ENCODE results near the gene SHD. TPM values are rescaled to one million over a fixed set of nuclear protein-coding genes. Genes with fewer than 3 reads are reported as not detected.

SHD gene
- total RNA-seq, 2 experiments from 2014 or later, result not detected

DNA sequence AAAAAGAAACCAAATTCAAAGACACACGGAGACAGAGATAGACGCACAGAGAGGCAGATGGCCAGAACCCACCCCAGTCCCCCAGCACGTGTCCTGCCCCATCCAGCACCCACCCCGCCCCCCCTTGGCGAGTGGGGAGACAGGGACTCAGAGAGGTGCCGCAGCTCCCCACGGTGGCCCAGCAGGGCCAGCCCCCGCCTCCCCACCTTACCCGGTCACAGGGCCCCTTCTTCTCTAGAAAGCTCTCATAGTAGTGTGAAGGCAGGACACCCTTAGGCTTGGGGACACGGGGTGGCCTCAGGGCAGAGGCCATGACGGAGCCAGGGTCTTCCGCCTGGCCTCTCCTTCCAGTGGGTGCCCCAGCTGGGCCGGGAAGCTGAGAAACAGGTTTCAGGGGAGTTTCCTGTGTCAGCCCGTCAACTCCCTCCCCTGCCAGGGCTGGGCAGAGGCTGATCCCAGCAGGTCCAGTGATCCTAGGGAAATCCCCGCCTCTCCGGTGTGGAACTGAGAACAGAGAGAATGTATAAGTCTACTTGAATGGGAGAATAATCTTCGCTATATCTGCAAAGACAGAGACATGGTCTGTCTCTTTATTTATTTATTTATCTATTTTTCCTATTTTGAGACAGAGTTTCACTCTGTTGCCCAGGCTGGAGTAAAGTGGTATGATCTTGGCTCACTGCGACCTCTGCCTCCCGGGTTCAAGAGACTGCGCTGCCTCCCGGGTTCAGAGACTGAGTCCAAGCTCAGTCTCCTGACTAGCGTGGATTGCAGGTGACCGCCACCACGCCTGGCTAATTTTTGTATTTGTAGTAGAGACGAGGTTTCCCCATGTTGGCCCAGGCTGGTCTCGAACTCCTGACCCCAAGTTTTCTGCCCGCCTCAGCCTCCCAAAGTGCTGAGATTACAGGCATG is 59.6 kb downstream of the SHD start, which contains the start of gene STAP2:
TSS of gene STAP2 (minus strand) at position 387 of the 915 bp plus-strand sequence. CDS start at position 313, 74 bp downstream.
- ChIA-PET CTCF (ENCODE audit: unreplicated experiment) (no interaction called here), POLR2A (no interaction called here)
- TF ChIP-seq CTCF (conservative IDR thresholded peaks at IDR 0.05; ENCODE audit: low read length), result no peak
- H3K79me2 ChIP-seq (ENCODE audit: insufficient read depth, low read depth, low read length), result no peaks in the 10 kb centered on the region
- no peaks in the 10 kb centered on the region for H3K36me3 ChIP-seq (ENCODE audit: insufficient read depth, low read length)
- DNase-seq (ENCODE audit: low spot score), result no peak
- H3K9me2 ChIP-seq (ENCODE audit: insufficient read depth, low read length), result no peaks in the 10 kb centered on the region
- intact Hi-C loops (cut with micrococcal nuclease; ENCODE audit: unreplicated experiment), result no loop called here
- no peaks in the 10 kb centered on the region for H3K9me3 ChIP-seq (ENCODE audit: low read length)
- H2AFZ ChIP-seq (ENCODE audit: low read length), result peak within 1 kb of the TSS; percentile 37
- peaks cover 9% of the 10 kb centered on the region for H3K4me1 ChIP-seq (ENCODE audit: insufficient read depth, low read length, poor library complexity, severe bottlenecking)
- peak within 1 kb of the TSS; percentile 1 for H3K4me3 ChIP-seq (ENCODE audit: low read depth, low read length, poor library complexity, severe bottlenecking)
- no peak within 1 kb of the TSS for H3K27ac ChIP-seq (ENCODE audit: low read depth, low read length, poor library complexity, severe bottlenecking)
- peak within 1 kb of the TSS; percentile 25 for H3K4me2 ChIP-seq (ENCODE audit: low read length)
- no TSS peak for BruUV-seq (replicated peaks)
- H4K20me1 ChIP-seq (ENCODE audit: insufficient read depth, low read length), result no peaks in the 10 kb centered on the region

Other genes starting within 250 kb of the SHD start
- gene ZBTB7A, start 212.4 kb upstream of the SHD start, total RNA-seq (2014; rRNA removed; shearing (Covaris generic)), result 13.1 and 17.2 TPM in 2 replicates
- gene ZBTB7A, start 212.4 kb upstream of the SHD start, total RNA-seq (2022), result 29.3 and 31.2 TPM in 2 replicates
- 84.7 and 105 TPM in 2 replicates for gene MAP2K2, start 155.1 kb upstream of the SHD start, total RNA-seq (2014; rRNA removed; shearing (Covaris generic))
- gene MAP2K2, start 155.1 kb upstream of the SHD start, total RNA-seq (2022), result 116 and 120 TPM in 2 replicates
- gene CREB3L3, start 125.6 kb upstream of the SHD start, total RNA-seq (2014; rRNA removed; shearing (Covaris generic)), result 0.08 and 0.09 TPM in 2 replicates
- not detected in 2 replicates for gene CREB3L3, start 125.6 kb upstream of the SHD start, total RNA-seq (2022)
- 29.1 and 31.7 TPM in 2 replicates for gene SIRT6, start 96.7 kb upstream of the SHD start, total RNA-seq (2014; rRNA removed; shearing (Covaris generic))
- 45.3 and 46.2 TPM in 2 replicates for gene SIRT6, start 96.7 kb upstream of the SHD start, total RNA-seq (2022)
- gene ANKRD24, start 96.6 kb upstream of the SHD start, total RNA-seq (2014; rRNA removed; shearing (Covaris generic)), result 1.7 and 2.8 TPM in 2 replicates
- gene ANKRD24, start 96.6 kb upstream of the SHD start, total RNA-seq (2022), result 4.4 and 4.8 TPM in 2 replicates
- not detected in 2 replicates for gene EBI3, start 49.7 kb upstream of the SHD start, total RNA-seq (2014; rRNA removed; shearing (Covaris generic))
- gene EBI3, start 49.7 kb upstream of the SHD start, total RNA-seq (2022), result not detected in 2 replicates
- 37.8 and 38.2 TPM in 2 replicates for gene YJU2, start 32.2 kb upstream of the SHD start, total RNA-seq (2014; rRNA removed; shearing (Covaris generic))
- 31.6 and 35.0 TPM in 2 replicates for gene YJU2, start 32.2 kb upstream of the SHD start, total RNA-seq (2022)
- gene TMIGD2, start 23.1 kb downstream of the SHD start, total RNA-seq (2014; rRNA removed; shearing (Covaris generic)), result 2.7 and 6.2 TPM in 2 replicates
- 0.44 and 0.59 TPM in 2 replicates for gene TMIGD2, start 23.1 kb downstream of the SHD start, total RNA-seq (2022)
- 19.8 and 20.2 TPM in 2 replicates for gene FSD1, start 25.3 kb downstream of the SHD start, total RNA-seq (2014; rRNA removed; shearing (Covaris generic))
- 21.9 and 23.2 TPM in 2 replicates for gene FSD1, start 25.3 kb downstream of the SHD start, total RNA-seq (2022)
- 0.13 and 1.3 TPM in 2 replicates for gene STAP2, start 59.6 kb downstream of the SHD start, total RNA-seq (2014; rRNA removed; shearing (Covaris generic))
- 0.57 and 1.2 TPM in 2 replicates for gene STAP2, start 59.6 kb downstream of the SHD start, total RNA-seq (2022)
- 6.7 and 7.2 TPM in 2 replicates for gene MPND, start 64.3 kb downstream of the SHD start, total RNA-seq (2014; rRNA removed; shearing (Covaris generic))
- 19.1 and 19.5 TPM in 2 replicates for gene MPND, start 64.3 kb downstream of the SHD start, total RNA-seq (2022)
- 24.3 and 33.2 TPM in 2 replicates for gene SH3GL1, start 121.3 kb downstream of the SHD start, total RNA-seq (2014; rRNA removed; shearing (Covaris generic))
- 38.9 and 39.0 TPM in 2 replicates for gene SH3GL1, start 121.3 kb downstream of the SHD start, total RNA-seq (2022)
- 107 and 108 TPM in 2 replicates for gene CHAF1A, start 123.4 kb downstream of the SHD start, total RNA-seq (2014; rRNA removed; shearing (Covaris generic))
- 119 and 128 TPM in 2 replicates for gene CHAF1A, start 123.4 kb downstream of the SHD start, total RNA-seq (2022)
- gene UBXN6, start 178.5 kb downstream of the SHD start, total RNA-seq (2014; rRNA removed; shearing (Covaris generic)), result 42.3 and 43.5 TPM in 2 replicates
- 51.9 and 57.0 TPM in 2 replicates for gene UBXN6, start 178.5 kb downstream of the SHD start, total RNA-seq (2022)
- 54.5 and 79.9 TPM in 2 replicates for gene HDGFL2, start 193.0 kb downstream of the SHD start, total RNA-seq (2014; rRNA removed; shearing (Covaris generic))
- gene HDGFL2, start 193.0 kb downstream of the SHD start, total RNA-seq (2022), result 77.3 and 85.9 TPM in 2 replicates
- gene PLIN4, start 239.2 kb downstream of the SHD start, total RNA-seq (2014; rRNA removed; shearing (Covaris generic)), result 0.13 TPM in 1 of 2 replicates, not detected in the other
- 0.24 and 0.32 TPM in 2 replicates for gene PLIN4, start 239.2 kb downstream of the SHD start, total RNA-seq (2022)